HEK293 (cell line): ENCODE data around the gene C17orf107.

ENCODE experiments used
- CTCF ChIA-PET: fragments of 350-600 bp; formaldehyde crosslinking; extraction: SDS; loops from one replicate; lab custom pipeline; 2021; ENCODE audit warnings: antibody characterized with exemption; lab: Yijun Ruan, JAX
- POLR2A ChIA-PET: fragments of 300-600 bp; formaldehyde crosslinking; extraction: SDS; loops from one replicate; lab custom pipeline; 2020; ENCODE audit warnings: antibody characterized with exemption, inconsistent platforms; lab: Yijun Ruan, JAX
- H3K27ac ChIP-seq: fragments of 200-500 bp; sonication (Bioruptor generic); 2 replicates; pipeline ENCODE4 v1.5.1; 2014; ENCODE audit warnings: low read depth, low read length, control low read depth, inconsistent platforms; ENCODE audit errors: extremely low read depth
- H3K36me3 ChIP-seq, 2 experiments: fragments of 200-500 bp in 1 of 2; sonication (Bioruptor generic) in 1 of 2; 1 replicate in 1 of 2; 2 replicates in 1 of 2; pipeline ENCODE4 v1.5.1; 2014 to 2017; ENCODE audit warnings: inconsistent platforms in 2 of 2, low read length in 2 of 2; ENCODE audit not compliant: control insufficient read depth in 2 of 2, insufficient read depth in 1 of 2
- H3K4me1 ChIP-seq: fragments of 200-500 bp; sonication (Bioruptor generic); 2 replicates; pipeline ENCODE4 v1.5.1; 2014; ENCODE audit warnings: mild to moderate bottlenecking, low read length, inconsistent platforms; ENCODE audit not compliant: control insufficient read depth, insufficient read depth
- H3K4me3 ChIP-seq: 2 replicates; pipeline ENCODE4 v1.5.1; 2011; ENCODE audit warnings: low read depth, mild to moderate bottlenecking, control low read depth, low read length, moderate library complexity
- H3K9me3 ChIP-seq: fragments of 200-500 bp; sonication (Bioruptor generic); 2 replicates; pipeline ENCODE4 v1.5.1; 2014; ENCODE audit warnings: low read depth, low read length, inconsistent platforms; ENCODE audit not compliant: control insufficient read depth, insufficient read depth
- ELK4 ChIP-seq: IDR thresholded peaks from 2 replicates; pipeline ENCODE4 v1.6.1; 2011; ENCODE audit warnings: mild to moderate bottlenecking, low read depth, low read length, borderline replicate concordance
- GLI4 ChIP-seq: fragments of 450-650 bp; formaldehyde crosslinking; IDR thresholded peaks from 2 replicates; pipeline ENCODE4 v1.5.1; 2016; ENCODE audit warnings: missing biosample characterization, missing genetic modification characterization
- PATZ1 ChIP-seq: fragments of 450-650 bp; formaldehyde crosslinking; IDR thresholded peaks from 2 replicates; pipeline ENCODE4 v1.5.1; 2016; ENCODE audit warnings: missing biosample characterization, missing genetic modification characterization
- SCRT2 ChIP-seq: fragments of 450-650 bp; formaldehyde crosslinking; IDR thresholded peaks from 2 replicates; pipeline ENCODE4 v1.5.1; 2016; ENCODE audit warnings: missing biosample characterization, missing genetic modification characterization
- SP7 ChIP-seq: fragments of 450-650 bp; formaldehyde crosslinking; IDR thresholded peaks from 2 replicates; pipeline ENCODE4 v1.5.1; 2016; ENCODE audit warnings: missing biosample characterization, missing genetic modification characterization
- TRIM28 ChIP-seq: IDR thresholded peaks from 2 replicates; pipeline ENCODE4 v1.6.1; 2011; ENCODE audit warnings: low read length, control low read depth, borderline replicate concordance
- WT1 ChIP-seq: fragments of 450-650 bp; formaldehyde crosslinking; IDR thresholded peaks from 2 replicates; pipeline ENCODE4 v1.5.1; 2016; ENCODE audit warnings: missing biosample characterization, missing genetic modification characterization
- ZNF132 ChIP-seq: fragments of 450-650 bp; formaldehyde crosslinking; IDR thresholded peaks from 2 replicates; pipeline ENCODE4 v1.5.1; 2017; ENCODE audit warnings: missing biosample characterization, missing genetic modification characterization, borderline replicate concordance
- ZNF175 ChIP-seq: fragments of 450-650 bp; formaldehyde crosslinking; IDR thresholded peaks from 2 replicates; pipeline ENCODE4 v1.5.1; 2016; ENCODE audit warnings: missing biosample characterization, missing genetic modification characterization
- ZNF18 ChIP-seq: fragments of 450-650 bp; formaldehyde crosslinking; IDR thresholded peaks from 2 replicates; pipeline ENCODE4 v1.5.1; 2016; ENCODE audit warnings: missing biosample characterization, missing genetic modification characterization
- ZNF184 ChIP-seq: fragments of 450-650 bp; IDR thresholded peaks from 2 replicates; pipeline ENCODE4 v1.5.1; 2018; ENCODE audit warnings: missing biosample characterization, mild to moderate bottlenecking, missing genetic modification characterization
- ZNF26 ChIP-seq: fragments of 450-650 bp; formaldehyde crosslinking; IDR thresholded peaks from 2 replicates; pipeline ENCODE4 v1.5.1; 2016; ENCODE audit warnings: missing biosample characterization, missing genetic modification characterization
- ZNF350 ChIP-seq: fragments of 450-650 bp; formaldehyde crosslinking; IDR thresholded peaks from 2 replicates; pipeline ENCODE4 v1.5.0; 2017; ENCODE audit warnings: missing biosample characterization, mild to moderate bottlenecking, missing genetic modification characterization
- ZNF394 ChIP-seq: fragments of 450-650 bp; formaldehyde crosslinking; IDR thresholded peaks from 2 replicates; pipeline ENCODE4 v1.5.1; 2016; ENCODE audit warnings: missing biosample characterization, missing genetic modification characterization, mild to moderate bottlenecking, moderate library complexity, borderline replicate concordance
- ZNF521 ChIP-seq: fragments of 450-650 bp; formaldehyde crosslinking; IDR thresholded peaks from 2 replicates; pipeline ENCODE4 v1.5.1; 2017; ENCODE audit warnings: missing biosample characterization, mild to moderate bottlenecking, missing genetic modification characterization
- ZNF600 ChIP-seq: fragments of 450-650 bp; formaldehyde crosslinking; IDR thresholded peaks from 2 replicates; pipeline ENCODE4 v1.5.1; 2016; ENCODE audit warnings: missing biosample characterization, missing genetic modification characterization
- ZNF626 ChIP-seq: fragments of 450-650 bp; sonication (Bioruptor Pico); formaldehyde crosslinking; IDR thresholded peaks from 2 replicates; pipeline ENCODE4 v1.5.1; 2018; ENCODE audit warnings: missing biosample characterization, missing genetic modification characterization, inconsistent platforms
- ZNF658 ChIP-seq: fragments of 450-650 bp; formaldehyde crosslinking; IDR thresholded peaks from 2 replicates; pipeline ENCODE4; 2016; ENCODE audit warnings: missing biosample characterization, missing genetic modification characterization
- ZNF747 ChIP-seq: fragments of 450-650 bp; formaldehyde crosslinking; IDR thresholded peaks from 2 replicates; pipeline ENCODE4 v1.5.1; 2016; ENCODE audit warnings: missing biosample characterization, missing genetic modification characterization
- ZNF776 ChIP-seq: fragments of 450-650 bp; formaldehyde crosslinking; IDR thresholded peaks from 2 replicates; pipeline ENCODE4 v1.5.0; 2017; ENCODE audit warnings: missing biosample characterization, missing genetic modification characterization, borderline replicate concordance
- ZNF791 ChIP-seq: fragments of 450-650 bp; formaldehyde crosslinking; IDR thresholded peaks from 2 replicates; pipeline ENCODE4 v1.5.1; 2016; ENCODE audit warnings: missing biosample characterization, missing genetic modification characterization
- ZSCAN16 ChIP-seq: fragments of 450-650 bp; formaldehyde crosslinking; IDR thresholded peaks from 2 replicates; pipeline ENCODE4 v1.5.1; 2016; ENCODE audit warnings: missing biosample characterization, missing genetic modification characterization
- ZSCAN30 ChIP-seq: fragments of 450-650 bp; IDR thresholded peaks from 2 replicates; pipeline ENCODE4 v1.5.1; 2018; ENCODE audit warnings: missing biosample characterization, mild to moderate bottlenecking, missing genetic modification characterization, moderate library complexity
- TF ChIP-seq, protein P1 (sequence below): fragments of 450-650 bp; formaldehyde crosslinking; IDR thresholded peaks from 2 replicates; pipeline ENCODE4 v1.5.1; 2016; ENCODE audit warnings: missing biosample characterization, missing genetic modification characterization
- TF ChIP-seq, protein P2 (sequence below): fragments of 450-650 bp; formaldehyde crosslinking; IDR thresholded peaks from 2 replicates; pipeline ENCODE4 v1.5.1; 2016; ENCODE audit warnings: missing biosample characterization, missing genetic modification characterization

Gene C17orf107

DNA sequence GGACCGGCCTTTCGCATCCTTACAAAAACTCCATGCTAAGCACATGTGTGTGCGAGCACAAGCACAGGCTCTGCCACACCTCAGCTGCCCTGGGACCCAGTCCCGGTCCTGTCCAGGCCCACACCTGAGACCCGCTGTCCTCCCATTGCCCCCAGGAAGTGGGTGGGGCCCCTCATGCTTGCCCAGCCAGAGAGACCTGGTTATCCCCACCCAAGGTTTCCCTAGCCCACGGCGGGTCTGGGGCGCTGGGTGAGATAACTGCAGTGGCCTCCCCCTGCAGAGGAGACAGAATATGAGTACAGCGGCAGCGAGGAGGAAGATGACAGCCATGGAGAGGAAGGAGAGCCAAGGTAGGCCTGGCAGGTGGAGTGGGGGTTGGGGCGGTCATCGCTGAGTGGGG is 12.5 kb upstream of the C17orf107 start:
- no peak for TF ChIP-seq ZNF600
- TF ChIP-seq PATZ1, result no peak
- TF ChIP-seq GLI4 (tag by site-specific recombination), result no peak
- TF ChIP-seq ZSCAN30 (tag by site-specific recombination), result no peak
- TF ChIP-seq ZNF132 (tag by site-specific recombination), result no peak
- TF ChIP-seq ZNF791 (tag by site-specific recombination), result no peak
- no peak for TF ChIP-seq ZNF26 (tag by site-specific recombination)
- TF ChIP-seq, protein P1, sequence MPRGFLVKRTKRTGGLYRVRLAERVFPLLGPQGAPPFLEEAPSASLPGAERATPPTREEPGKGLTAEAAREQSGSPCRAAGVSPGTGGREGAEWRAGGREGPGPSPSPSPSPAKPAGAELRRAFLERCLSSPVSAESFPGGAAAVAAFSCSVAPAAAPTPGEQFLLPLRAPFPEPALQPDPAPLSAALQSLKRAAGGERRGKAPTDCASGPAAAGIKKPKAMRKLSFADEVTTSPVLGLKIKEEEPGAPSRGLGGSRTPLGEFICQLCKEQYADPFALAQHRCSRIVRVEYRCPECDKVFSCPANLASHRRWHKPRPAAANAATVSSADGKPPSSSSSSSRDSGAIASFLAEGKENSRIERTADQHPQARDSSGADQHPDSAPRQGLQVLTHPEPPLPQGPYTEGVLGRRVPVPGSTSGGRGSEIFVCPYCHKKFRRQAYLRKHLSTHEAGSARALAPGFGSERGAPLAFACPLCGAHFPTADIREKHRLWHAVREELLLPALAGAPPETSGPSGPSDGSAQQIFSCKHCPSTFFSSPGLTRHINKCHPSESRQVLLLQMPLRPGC (tag by site-specific recombination), result no peak
- TF ChIP-seq ZNF394 (tag by site-specific recombination), result no peak
- TF ChIP-seq ELK4, result no peak
- no peak for TF ChIP-seq ZNF521
- TF ChIP-seq ZNF776 (tag by site-specific recombination), result no peak
- TF ChIP-seq WT1 (tag by site-specific recombination), result no peak
- no peak for TF ChIP-seq SP7 (tag by site-specific recombination)
- Histone ChIP-seq H3K27ac (no peak overlapping the region), H3K9me3 (no peaks in the 10 kb centered on the region), H3K4me3 (no peak overlapping the region), H3K36me3 (peaks cover 34 to 81% of the 10 kb centered on the region in 2 experiments; a peak in 2 of 3 replicates), H3K4me1 (no peaks in the 10 kb centered on the region)
- ChIA-PET CTCF (interaction anchor here (0.6 to 3.1 kb wide), 4 partner anchors 58 to 319 kb away, joined by 3 to 12 read pairs (median 3); partner anchors contain the start of gene MED11), POLR2A (no interaction called here)

- ChIA-PET CTCF (interaction anchor here (0.6 to 3.5 kb wide), 9 partner anchors 10 to 320 kb away, joined by 3 to 20 read pairs (median 4); partner anchors contain the start of genes ARRB2 and MED11), POLR2A (interaction anchor here (0.8 kb wide), 1 partner anchor 81 kb away, joined by 4 read pairs; the partner anchor contains the start of gene PLD2)
- Histone ChIP-seq H3K4me3 (no peak overlapping the region), H3K9me3 (no peaks in the 10 kb centered on the region), H3K36me3 (peaks cover 34 to 82% of the 10 kb centered on the region in 2 experiments; a peak in 2 of 3 replicates), H3K27ac (no peak overlapping the region), H3K4me1 (no peaks in the 10 kb centered on the region)
- TF ChIP-seq, protein P2, sequence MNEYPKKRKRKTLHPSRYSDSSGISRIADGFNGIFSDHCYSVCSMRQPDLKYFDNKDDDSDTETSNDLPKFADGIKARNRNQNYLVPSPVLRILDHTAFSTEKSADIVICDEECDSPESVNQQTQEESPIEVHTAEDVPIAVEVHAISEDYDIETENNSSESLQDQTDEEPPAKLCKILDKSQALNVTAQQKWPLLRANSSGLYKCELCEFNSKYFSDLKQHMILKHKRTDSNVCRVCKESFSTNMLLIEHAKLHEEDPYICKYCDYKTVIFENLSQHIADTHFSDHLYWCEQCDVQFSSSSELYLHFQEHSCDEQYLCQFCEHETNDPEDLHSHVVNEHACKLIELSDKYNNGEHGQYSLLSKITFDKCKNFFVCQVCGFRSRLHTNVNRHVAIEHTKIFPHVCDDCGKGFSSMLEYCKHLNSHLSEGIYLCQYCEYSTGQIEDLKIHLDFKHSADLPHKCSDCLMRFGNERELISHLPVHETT (tag by site-specific recombination), result no peak
- TF ChIP-seq ZSCAN16 (tag by site-specific recombination), result no peak
- no peak for TF ChIP-seq ZNF626 (tag by site-specific recombination)
- TF ChIP-seq ZNF18 (tag by site-specific recombination), result no peak
- no peak for TF ChIP-seq ZNF747 (tag by site-specific recombination)
- no peak for TF ChIP-seq ZNF658 (tag by site-specific recombination)
- no peak for TF ChIP-seq ZNF175 (tag by site-specific recombination)
- TF ChIP-seq SCRT2 (tag by site-specific recombination), result no peak
- no peak for TF ChIP-seq ZNF184 (tag by site-specific recombination)
- TF ChIP-seq TRIM28, result no peak
- no peak for TF ChIP-seq ZNF350 (tag by site-specific recombination)
These were observed 11.8 kb upstream of the C17orf107 start for GRCh38 chr17:4887581-4887980.
